Measurements from ENCODE around the gene CHCHD5.
"Not testable (repeated sequence)": the region's sequence is repeated elsewhere in the genome, so short reads cannot be mapped to it uniquely, and the experiment has no call there.

CHCHD5 gene
- total RNA-seq = 3.1 to 4.6 reads per million in 2 donors

GRCh38 chr2:112584134-112584890, at the start of gene CHCHD5:
Gene CHCHD5, plus strand, starts transcription at chr2:112584609. Its CDS starts 39 bp downstream, at chr2:112584648.
- peak; percentile 76 to 98 (median 92) for DNase-seq

- no peak for DNase-seq
These were observed 49.6 kb upstream of the CHCHD5 start for GRCh38 chr2:112534826-112535225.

DNA sequence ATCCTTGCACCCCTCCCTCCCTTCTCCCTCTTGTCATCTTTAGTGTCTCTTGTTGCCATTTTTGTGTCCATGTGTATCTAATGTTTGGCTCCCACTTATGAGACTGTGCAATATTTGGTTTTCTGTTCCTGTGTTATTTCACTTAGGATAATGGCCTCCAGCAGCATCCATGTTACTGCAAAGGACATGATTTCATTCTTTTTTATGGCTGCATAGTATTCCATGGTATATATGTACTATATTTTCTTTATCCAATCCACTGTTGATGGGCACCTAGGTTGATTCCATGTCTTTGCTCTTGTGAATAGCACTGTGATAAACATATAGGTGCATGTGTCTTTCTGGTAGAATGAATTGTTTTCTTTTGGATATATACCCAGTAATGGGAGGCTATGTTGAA, 47.7 kb upstream of the CHCHD5 start:
- not testable (repeated sequence) for DNase-seq

- no peak for DNase-seq
These were observed 45.1 kb upstream of the CHCHD5 start for GRCh38 chr2:112539306-112539705.

- DNase-seq = no peak
These were observed 43.5 kb upstream of the CHCHD5 start for GRCh38 chr2:112540906-112541305.

DNA sequence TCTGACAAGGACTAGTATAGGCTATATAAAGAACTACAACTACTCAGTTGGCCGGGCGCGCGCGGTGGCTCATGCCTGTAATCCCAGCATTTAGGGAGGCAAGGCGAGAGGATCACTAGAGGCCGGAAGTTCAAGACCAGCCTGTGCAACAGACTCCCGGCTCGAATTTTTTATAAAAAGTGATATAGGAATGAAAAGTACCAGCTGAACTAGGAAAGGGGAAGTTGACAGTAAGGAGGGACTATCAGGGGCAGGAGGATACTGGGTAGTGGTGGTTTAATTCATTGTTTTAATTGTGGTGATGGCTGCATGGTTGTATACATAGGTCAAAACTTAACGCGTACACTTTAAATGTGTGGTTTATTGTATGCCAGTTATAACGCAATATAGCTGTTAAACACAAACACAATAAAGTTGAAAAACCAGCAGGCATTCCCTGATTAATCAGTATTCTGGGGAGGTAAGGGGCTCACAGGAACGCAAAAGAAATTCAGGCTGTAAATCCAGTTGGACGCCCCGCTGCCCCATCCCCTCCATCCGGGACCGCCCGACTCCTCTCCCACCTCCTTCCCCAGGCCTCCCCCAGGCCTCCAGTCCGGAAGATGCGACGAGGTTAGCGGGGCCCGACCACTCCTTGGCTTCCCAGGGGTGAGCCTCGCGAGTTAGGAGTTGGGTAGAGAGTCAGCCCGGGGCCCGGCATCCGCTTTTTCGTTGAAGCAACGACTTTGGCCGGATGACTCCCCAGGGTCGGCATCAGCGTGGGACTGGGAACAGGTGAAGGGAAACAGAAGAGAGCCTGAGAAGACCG, 42.9 kb upstream of the CHCHD5 start:
- DNase-seq = peak in 3 of 5 experiments; percentile 34 to 84 (median 54)

- peak; percentile 40 to 85 (median 65) for DNase-seq
These were observed 42.1 kb upstream of the CHCHD5 start, which contains the start of gene POLR1B for GRCh38 chr2:112542123-112542983. Gene POLR1B, plus strand, starts transcription at chr2:112542465. Its CDS starts 30 bp downstream, at chr2:112542495.

GRCh38 chr2:112542984-112543661, 41.3 kb upstream of the CHCHD5 start:
- DNase-seq = peak in 1 of 5 experiments; percentile 54

DNA sequence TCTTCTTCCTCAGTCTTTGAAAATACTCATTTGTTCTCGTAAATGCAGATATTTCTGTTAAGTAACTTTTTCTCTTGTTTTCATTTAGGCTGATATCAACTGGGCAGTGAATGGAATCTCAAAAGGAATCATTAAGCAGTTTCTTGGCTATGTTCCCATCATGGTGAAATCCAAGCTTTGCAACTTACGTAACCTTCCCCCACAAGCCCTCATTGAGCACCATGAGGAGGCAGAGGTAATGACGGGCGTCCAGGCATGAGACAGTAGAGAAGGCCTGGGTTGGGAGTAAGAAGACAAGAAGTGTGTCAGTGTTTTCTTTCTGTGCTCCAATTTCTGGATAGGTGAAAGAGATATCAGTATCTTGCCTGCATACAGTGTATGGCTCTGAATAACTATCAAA, 37.1 kb upstream of the CHCHD5 start:
- no peak for DNase-seq

DNA sequence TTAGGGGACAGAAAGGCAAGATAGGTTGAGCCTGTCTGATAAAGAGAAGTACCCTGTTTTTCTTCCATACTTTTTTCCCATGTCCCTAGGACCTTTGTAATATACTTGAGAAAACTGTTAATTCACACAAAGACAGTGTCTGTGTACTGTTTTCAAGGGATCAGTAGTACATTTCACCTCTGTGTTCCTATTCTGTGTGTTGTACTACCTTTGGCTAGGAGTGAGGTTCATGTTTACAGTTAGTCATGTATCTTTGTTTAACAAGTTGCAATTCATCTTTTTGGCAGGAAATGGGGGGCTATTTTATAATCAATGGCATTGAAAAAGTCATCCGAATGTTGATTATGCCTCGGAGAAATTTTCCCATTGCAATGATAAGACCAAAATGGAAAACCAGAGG, 35.4 kb upstream of the CHCHD5 start:
- no peak for DNase-seq

DNA sequence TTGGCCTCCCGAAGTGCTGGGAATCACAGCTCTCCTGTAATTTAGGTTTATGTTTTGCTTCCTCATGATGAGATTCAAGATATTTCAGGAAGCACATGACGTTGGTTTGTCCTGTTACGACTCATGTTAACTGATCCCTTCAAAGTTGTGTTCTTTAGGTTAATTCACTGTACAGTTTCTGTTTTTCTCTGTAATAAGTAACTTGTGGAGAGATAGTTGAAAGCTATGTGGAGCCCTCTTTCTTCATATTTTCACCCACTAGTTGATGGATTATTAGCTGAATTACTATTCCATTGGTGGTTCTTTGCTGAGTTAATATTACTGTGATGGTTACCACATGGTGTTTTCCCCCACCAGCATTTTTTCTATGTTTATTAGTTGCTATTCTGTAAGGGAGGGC, 18.3 kb upstream of the CHCHD5 start:
- peak in 1 of 5 experiments; percentile 62 for DNase-seq

- peak in 1 of 5 experiments; percentile 26 for DNase-seq
These were observed 17.9 kb upstream of the CHCHD5 start for GRCh38 chr2:112566508-112566907.

- no peak for DNase-seq
These were observed 12.4 kb upstream of the CHCHD5 start for GRCh38 chr2:112572005-112572404.

- no peak for DNase-seq
These were observed 6.7 kb upstream of the CHCHD5 start for GRCh38 chr2:112577756-112578155.

GRCh38 chr2:112579241-112579640, 5.2 kb upstream of the CHCHD5 start:
- no peak for DNase-seq

GRCh38 chr2:112580084-112580483, 4.3 kb upstream of the CHCHD5 start:
- no peak for DNase-seq

GRCh38 chr2:112582314-112582746, 2.1 kb upstream of the CHCHD5 start:
- DNase-seq = peak in 2 of 5 experiments; percentile 41 to 75

DNA sequence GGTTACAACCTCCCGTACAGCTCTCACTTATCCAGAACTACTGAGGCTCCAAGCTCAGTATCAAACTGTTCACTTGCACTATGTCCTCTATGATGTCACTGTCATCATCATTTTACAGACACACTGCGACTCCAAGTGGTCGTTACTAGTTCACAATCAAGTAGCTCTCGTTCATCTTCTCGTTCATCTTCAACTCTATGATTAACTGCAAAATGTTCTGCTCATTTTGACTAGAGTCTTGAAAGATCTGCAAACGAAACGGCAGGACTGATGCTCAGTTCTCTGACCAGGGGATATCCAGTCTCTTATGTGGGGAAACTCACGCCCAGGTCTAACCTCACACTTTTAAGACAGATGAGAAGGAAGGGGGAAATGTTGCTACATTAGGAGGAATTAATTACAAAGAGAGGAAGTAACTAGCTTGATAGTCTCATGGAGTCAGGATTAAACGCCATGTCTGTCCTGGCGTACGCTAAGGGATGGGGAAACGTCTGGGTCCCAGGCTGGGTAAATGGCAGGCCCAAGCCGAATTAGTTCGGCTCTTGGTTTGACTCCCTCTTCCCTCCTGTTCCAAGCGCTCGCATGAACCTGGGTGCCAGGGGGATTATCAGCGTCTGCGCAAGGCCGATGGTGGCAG, 794 bp upstream of the CHCHD5 start:
- DNase-seq = peak in 1 of 5 experiments; percentile 57

DNA sequence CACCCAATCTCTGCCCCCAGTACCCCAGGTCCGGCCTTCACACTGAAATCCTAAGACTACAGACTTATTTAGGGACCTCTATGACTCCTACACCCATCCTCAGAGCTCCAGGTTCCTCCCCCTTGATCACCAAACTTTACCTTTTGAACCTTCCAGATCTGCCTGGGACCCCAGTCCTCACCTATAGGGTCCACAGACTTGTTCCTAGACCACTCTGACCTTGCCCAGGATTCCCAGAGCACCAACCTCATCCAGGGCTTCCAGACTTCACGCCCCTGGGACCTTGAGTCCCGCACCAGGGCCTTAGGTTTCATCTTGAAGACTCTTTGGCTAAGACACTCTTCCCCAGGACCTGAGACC, 462 bp downstream of the CHCHD5 start:
- no peak for DNase-seq

GRCh38 chr2:112585400-112585799, 991 bp downstream of the CHCHD5 start:
- no peak for DNase-seq

GRCh38 chr2:112585873-112586464, 1.6 kb downstream of the CHCHD5 start:
- DNase-seq = no peak

Measured in T-helper 2 cell (primary cell).